Measurements from ENCODE around the gene TMEM204.

Gene TMEM204

DNA sequence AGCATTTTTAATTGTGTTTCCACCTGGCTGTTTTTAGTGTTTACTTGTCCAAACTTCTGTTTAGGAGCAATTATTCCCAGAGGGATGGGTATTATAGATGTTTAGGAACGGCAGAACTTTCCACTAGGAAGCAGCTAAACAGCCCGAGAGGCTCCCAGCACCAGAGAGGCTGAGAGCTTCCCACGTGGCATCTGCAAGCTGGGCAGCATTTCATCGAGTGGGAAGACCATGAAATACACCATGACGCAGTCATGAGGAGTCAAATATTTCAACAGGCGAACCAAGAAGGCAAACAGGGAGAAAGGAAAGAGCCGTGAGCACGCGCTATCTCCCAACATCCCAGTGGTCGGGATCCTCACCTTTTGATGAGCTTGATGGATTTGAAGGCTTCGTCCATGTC lies 24.1 kb downstream of the TMEM204 start:
- no peak for DNase-seq (ENCODE audit: low read depth)

DNA sequence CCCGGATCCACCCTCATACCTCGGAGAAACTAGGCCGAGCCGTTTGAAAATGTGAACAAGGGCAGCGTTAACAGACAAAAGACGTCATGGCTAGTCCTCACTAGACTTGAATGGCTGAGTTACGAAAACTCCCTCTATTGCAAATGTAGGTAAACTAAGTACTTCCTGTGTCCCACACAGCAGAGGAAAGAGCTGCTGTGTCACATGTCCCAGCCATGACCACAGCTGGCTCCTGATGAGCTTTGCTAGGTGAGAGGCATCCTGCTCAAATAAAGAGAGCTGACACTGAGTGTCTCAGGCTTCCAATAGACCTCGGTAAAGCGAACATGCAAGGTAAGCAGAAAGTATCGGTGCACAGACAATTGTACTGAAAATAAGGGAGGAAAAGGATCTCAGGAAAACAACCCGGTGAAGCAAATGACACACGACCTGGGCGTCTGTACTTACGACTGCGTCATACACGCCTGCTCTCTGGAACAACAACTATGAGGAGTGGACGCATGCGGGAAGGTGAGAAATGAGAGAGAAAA lies 26.0 kb downstream of the TMEM204 start:
- no peak for DNase-seq (ENCODE audit: low read depth)

DNA sequence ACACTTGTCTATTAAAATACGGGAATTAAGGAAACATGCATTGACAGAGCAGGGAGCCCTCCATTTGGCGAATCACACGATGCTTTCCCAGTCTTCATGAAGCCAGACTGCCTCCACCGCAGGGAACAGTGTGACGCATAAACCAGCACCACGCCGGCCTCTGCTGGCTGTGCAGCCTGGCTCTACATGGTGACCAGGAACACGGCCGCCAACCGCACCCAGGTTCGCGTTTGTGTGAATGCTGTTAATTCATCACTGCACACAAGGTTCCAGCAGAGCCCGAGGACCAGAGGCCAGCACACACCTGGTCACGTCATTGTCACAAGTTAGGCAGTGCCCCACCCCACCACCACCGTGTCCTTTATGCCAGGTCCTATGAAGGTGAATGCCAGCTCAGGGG lies 26.7 kb downstream of the TMEM204 start:
- DNase-seq (ENCODE audit: low read depth) = no peak

DNA sequence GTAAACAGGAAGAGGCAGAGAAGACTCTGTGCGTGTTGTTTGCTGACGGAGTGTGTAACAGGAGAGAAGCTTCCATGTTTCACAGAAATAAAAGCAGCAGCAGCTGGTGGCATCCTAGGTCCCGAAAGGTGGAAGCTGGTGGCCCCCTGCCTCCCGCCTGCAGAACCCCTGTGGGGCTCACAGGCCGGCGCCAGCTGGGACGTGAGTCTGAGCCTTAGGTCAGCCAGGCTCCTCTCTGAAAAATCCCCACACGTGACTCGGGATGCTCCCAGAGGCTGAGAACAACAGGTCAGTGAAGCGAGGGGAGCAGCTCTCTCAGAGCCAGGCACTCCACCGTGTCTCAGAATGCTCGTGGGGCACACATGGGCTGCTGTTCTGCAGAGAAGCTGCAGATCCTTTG lies 27.4 kb downstream of the TMEM204 start:
- DNase-seq (ENCODE audit: low read depth) = no peak

DNA sequence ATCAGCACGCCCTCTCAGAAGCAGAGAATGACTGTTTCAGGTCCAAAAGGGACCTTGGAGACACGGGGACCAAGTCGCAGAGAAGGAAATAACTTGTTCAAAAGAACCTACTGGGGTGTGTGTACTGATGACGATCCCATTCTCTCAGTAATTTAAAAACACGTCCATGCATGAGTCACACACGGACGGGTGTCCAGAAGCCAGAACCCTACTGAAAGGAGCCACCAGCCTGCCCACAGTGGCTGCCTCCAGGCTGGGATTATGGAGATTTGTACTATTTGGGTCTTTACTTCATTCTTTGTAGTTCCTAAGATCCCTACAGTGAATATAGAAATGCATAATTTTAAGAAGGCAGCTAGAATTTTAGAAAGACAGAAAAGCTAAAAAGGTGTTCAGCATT lies 27.8 kb downstream of the TMEM204 start:
- DNase-seq (ENCODE audit: low read depth) = no peak

DNA sequence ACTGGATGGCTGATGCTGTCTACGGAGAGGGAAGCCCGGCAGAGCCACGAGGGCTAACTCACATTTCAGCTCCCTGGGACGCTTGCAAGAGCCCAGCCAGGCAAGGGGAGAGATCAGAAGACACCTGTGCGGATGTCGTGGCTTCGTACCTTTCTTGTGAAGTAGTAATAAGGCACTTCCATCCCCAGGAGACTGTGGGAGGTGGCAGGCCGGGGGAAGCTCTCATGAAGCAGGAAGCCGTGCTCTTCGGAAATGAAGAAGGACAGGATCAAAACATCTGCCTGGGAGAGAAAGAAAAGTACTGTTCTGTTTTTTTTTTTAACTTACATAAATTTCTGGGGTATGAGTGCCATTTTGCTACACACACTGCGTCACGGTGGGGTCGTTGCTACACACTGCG lies 28.4 kb downstream of the TMEM204 start:
- DNase-seq (ENCODE audit: low read depth) = no peak

DNA sequence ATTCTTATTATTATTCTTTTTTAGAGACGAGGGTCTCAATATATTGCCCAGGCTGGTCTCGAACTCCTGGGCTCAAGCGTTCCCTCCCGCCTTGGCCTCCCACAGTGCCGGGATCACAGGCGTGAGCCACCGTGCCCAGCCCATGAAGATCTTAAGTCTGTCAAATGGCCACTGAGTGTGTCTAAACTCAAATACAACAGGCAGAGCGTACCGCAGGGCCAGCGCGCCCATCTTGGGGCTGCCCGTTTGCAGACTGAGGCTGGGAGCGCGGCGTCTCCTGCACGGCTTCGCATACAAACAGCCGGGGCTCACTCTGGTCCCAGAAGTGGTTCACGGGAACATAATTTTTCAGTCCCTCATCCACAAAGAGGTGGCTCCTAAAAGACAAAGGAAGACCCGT lies 30.3 kb downstream of the TMEM204 start:
- no peak for DNase-seq (ENCODE audit: low read depth)

DNA sequence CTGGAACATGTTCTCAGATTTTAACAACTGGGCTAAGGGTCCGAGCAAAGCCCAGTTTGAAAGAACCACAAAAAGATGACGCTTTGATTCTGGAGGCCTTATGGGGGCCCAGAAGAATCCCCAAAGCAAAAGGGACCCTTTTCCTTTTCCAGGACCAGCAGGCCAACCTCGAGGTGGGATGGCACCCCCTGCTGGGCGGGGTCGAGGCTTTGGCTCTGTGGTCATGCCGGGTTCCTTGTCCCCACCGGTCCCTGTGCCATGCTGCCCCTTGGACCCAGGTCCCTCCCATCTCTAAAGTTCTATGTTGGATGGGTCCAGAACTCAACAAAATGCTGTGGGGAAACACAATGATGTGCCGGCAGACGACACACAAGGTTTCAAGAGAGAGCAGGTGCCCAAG lies 30.9 kb downstream of the TMEM204 start:
- no peak for DNase-seq (ENCODE audit: low read depth)

DNA sequence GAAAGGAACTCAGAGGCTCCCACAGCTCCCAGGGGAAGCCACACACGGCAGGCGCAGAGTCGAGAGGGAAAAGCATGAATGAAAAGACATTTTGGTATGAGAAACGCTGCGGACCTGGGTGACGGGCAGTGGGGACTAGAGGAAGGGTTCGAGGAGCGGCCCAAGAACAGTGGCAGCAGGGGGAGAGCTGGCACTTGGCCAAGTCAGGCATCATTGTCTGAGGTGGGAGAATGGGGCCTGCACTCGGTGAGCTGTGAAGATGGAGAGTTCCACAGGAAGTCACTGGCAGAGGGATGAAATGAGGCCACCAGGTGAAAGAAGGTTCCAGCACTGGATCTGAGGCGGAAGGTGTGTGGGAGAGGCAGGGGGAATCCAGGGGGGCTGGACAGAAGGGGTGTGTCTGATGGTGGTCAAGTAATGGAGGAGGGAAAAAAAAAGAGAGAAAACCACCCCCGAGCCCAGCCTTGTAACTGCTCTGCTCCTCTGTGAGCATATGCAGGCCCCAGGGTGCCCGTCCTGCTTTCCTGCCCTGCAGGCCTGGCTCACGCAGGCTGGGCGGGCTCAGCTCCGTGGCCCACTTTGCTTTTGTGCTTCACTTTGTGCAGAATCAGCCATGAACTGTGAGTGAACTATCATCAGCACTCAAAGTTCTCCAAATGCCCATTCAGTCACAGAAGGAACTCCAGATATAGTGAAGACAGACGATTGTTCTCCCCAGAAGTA lies 31.8 kb downstream of the TMEM204 start:
- DNase-seq (ENCODE audit: low read depth) = no peak

DNA sequence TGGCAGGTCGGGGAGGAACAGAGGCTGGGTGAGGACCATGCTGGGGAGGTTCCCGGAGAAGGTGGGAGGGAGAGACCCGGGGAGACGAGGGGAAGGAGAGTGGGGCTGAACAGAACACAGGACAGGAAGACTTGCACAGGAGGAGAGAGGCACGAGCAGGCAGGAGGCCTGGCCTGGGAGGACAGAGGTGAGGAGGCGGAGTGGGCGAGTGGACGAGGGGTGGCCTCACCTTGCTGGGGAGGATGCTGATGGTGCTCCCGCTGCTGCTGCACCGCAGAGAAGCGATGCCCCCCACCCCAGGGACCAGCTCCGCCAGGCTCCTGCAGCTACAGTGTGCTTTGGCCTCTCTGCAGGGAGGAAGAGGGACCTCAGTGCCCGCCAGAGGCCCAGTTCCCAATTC lies 34.5 kb downstream of the TMEM204 start:
- no peak for DNase-seq (ENCODE audit: low read depth)

DNA sequence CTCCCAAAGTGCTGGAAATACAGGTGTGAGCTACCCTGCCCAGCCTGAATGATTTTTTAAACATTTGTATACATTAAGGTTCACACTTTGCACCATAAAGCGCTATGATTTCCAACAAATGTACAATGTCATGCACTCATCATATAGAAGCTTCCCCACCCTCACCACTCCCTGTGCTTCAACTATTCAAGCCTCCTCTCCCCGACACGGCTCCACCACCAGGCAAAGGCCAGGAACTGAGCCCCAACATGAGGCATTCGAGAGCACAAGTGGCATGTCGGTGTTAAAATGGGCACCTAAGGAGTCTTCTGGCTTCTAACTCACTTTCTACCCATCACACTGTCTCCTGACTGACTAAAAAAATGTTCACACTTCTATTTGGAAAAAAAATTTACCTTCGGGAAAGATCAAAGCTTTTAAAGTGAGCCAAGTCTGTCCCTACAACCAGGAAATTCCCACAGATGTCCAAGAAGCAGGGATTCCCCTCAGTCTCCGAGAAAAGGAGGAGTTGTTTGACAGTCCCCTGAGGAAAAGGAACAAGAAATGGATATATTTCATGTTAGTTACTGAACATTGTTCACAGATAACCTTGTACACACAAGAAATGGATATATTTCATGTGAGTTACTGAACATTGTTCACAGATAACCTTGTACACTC lies 37.7 kb downstream of the TMEM204 start:
- DNase-seq (ENCODE audit: low read depth) = no peak

DNA sequence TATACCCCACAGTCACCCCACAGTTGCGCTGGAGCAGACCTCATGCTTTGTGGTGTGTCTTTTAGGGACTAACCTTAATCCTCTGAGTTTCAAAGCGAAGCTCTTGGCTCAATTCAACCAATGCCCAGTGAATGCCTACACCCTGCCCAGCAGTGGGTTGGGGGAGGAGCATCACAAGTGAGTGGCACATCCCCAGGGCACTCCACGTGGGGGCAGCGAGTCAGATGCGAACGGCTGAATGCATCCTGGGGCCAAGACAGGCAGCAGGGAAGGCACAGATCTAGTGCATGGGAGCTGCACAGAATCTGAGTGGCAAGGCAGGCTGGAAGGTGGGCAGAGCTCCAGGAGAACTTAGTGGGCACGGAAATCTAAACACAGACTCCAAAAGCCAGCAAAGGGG lies 39.2 kb downstream of the TMEM204 start:
- no peak for DNase-seq (ENCODE audit: low read depth)

DNA sequence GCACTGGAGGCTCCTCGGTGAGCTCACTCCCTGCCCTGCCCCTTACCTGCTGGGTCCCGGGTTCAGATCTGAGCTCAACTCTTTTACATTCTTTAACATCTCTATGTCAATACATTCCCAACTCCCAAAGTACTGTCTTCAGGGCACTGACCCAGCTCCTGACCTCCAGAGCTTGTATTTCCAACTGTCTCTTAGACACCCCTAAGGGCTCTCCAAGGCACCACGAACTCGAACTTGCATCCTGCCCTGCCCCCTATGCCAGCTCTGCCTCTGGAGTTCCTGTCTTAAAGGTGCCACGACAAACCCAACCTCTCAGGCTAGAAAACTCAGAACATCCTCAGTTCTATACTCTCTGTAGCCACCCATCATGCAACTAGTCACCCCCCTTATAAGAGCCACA lies 39.8 kb downstream of the TMEM204 start:
- no peak for DNase-seq (ENCODE audit: low read depth)

DNA sequence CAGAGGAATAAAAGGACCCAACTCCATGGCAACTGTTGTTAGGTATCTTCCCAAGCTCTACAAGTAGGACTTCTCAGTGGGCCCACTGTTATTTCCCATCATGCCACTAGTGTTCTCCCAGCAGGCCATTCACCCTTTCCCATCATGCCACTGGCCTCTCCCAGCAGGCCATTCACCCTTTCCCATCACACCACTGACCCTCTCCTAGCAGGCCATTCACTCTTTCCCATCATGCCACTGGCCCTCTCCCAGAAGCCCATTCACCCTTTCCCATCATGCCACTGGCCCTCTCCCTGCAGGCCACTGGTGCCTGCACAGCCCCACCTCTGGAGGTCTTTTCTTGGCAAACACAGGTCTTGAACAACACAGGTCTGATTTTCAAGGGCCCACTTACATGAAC lies 42.1 kb downstream of the TMEM204 start:
- no peak for DNase-seq (ENCODE audit: low read depth)

DNA sequence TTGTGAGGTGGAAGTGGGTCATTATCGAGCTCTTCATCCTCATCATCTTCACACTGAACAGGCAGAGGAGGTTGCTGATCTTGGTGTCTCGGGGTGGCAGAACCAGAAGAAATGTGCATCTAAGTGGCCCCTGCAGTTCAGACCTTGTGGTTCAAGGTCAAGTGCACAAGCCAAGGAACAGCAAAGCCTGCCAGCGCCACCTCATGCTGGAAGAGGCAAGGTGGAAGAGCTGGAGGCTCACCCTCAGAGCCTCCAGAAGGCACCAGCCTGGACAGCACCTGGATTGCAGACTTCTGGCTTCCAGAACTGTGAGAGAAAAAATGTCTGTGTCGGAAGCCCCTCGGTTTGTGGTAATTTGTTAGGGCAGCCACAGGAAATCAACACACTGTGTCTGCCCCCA lies 45.7 kb downstream of the TMEM204 start:
- no peak for DNase-seq (ENCODE audit: low read depth)

DNA sequence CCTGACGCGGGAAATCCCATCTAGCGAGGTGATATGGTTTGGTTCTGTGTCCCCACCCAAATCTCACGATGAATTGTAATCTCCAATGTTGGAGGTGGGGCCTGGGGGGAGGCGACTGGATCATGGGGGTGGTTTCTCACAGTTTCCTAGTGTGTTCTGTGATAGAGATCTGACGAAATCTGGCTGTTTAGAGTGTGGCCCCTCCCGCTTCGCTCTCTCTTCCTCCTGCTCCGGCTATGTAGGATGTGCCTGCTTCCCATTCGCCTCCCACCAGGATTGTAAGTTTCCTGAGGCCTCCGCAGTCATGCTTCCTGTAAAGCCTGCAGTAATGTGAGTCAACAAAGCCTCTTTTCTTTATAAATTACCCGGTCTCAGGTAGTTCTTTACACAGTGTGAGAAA lies 46.8 kb downstream of the TMEM204 start:
- no peak for DNase-seq (ENCODE audit: low read depth)

DNA sequence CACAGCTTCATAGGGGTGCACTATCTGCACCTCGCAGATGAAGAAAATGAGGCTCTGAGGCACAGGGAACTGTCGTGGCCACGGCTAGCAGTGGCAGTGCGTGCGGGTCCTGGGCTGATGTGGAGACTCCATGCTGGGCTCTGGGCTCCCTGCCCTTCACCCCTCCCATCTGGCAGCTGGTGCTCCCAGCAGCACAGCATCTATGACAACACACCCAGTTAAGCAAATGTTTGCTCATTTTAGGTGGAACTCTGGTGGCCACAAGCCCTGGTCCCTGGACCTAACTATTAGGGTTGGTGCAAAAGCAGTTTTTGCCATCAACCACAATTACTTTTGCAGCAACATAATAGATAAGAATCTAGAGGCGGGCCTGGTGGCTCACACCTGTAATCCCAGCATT lies 47.5 kb downstream of the TMEM204 start:
- DNase-seq (ENCODE audit: low read depth) = no peak

DNA sequence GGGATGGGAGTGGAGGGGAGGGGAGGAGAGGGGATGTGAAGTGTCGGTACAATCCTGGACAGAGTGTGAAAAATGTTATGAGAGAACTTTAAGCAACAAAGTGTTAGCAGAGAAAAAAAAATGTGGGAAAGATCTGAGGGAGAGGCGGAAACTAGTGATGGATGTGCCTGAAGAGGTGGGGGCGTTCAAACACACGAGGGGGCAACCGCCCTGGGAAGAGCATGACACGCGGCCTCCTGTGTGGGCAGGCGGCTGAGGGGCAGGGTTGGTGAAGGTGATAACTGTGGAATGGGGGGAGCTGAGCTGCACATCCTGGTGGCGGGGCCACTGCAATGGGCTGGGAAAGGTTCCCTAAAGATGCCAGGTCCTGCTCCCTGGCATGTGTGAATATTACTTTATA lies 48.3 kb downstream of the TMEM204 start:
- no peak for DNase-seq (ENCODE audit: low read depth)

DNA sequence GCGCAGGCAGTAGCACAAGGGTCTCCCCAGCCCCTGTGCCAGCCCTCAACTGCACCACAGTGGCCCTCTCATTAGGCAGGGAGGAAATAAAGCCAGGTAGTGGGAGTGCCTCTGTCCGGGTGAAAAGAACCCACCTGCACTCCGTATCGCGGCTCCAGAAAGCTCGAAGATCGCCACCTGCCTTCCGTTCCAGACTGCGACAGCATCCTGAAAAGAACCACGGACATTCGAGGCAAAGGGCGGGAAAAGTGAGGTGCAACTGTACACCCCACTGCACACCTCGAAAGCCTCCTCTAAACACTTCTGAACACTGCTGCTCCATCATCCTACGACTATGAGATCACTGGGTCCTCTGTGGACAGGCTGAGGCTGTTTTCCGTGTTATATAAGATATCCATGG lies 49.7 kb downstream of the TMEM204 start:
- DNase-seq (ENCODE audit: low read depth) = no peak

DNA sequence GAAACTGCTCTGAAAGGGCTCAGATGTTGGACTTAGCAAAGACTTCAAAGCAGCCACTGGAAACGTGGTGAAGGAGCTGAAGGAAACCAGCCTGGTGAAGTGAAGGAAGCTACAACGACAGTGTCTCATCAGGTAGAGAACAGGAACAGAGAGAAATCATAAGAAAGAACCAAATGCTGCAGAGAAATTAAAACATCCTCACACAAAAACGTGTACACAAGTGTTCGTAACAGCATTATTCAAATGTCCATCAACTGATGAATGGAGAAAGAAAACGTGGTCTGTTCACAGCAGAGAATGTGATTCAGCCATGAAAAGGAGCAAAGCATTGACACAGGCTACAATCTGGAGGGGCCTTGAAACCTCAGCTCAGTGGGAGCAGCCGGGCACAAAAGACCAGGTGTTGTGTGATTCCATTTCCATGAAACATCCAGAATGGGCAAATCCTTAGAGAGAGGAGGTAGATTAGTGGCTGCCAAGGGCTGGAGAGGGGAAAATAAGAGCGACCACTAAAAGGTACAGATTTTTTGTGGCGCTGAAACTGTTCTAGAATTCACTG lies 51.5 kb downstream of the TMEM204 start:
- no peak for DNase-seq (ENCODE audit: low read depth)

DNA sequence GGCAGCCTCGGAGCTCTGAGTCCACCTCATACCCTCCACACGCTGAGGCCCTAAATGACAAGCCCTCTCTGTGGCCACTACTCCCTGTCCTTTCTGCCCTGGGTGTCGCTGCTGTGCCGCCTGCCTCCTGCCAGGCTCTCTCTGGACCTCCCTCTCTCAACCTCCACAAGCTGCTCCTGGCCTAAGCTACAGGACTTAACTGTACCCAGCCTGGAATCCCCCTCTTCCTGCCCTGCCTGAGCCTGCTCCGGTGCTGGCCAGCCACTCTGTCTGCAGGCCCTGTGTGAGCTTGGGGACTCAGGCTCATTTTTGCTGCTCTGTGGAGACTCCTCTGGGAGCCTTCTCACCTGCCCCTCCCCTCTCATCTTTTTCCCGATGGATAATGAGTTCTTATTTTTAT lies 56.9 kb downstream of the TMEM204 start:
- no peak for DNase-seq (ENCODE audit: low read depth)

DNA sequence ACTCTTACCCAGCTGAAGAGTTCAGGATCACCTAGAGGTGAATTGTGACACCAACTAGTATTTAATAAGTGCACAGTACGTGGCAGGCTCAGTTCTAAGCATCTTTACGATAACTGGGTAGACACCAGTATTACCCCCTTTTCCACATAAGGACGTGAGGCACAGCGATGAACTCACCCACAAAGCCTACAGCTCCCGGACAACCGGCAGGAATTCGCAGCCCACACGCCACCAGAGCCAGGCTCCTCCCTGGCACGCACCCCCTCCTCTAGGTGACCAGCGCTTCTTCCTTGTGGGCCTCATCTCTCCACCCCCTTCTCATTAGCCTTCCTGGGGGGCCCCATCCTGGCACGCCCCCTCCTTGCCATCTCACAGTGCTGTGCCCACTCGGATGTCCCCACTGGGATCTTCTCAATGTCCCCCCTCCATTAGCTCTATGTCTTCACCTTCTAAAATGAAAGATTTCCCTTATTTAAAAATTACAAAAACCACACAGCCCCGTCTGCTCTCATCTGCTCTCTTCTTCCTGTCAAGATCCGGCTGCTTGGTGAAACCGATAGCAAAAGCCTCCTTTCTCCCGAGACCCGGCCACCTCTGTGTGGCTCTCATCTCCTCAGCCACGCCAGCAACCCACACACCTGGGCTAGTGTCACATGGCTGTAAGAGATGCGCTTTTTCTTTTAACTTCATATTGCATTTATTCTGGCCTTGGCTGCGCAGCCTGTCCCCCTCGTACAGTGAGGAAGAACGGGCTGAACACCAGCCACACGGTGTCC lies 57.7 kb downstream of the TMEM204 start:
- DNase-seq (ENCODE audit: low read depth) = no peak

DNA sequence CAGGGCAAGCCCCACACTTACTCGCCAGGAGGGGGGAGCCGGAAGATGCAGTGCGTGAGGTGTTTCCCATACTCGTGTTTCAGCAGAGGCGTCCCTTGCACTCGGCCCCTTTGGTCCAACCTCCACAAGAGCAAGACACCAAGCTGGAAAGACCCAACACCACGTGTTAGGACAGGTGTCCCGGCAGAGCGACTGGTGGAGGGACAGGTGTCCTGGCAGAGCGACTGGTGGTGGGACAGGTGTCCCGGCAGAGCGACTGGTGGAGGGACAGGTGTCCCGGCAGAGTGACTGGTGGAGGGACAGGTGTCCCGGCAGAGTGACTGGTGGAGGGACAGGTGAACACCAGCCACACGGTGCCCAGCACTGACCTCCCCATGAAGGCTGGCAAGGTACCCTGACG lies 59.0 kb downstream of the TMEM204 start:
- DNase-seq (ENCODE audit: low read depth) = no peak
